ENCODE results near the gene DDX56.

Gene DDX56

DNA sequence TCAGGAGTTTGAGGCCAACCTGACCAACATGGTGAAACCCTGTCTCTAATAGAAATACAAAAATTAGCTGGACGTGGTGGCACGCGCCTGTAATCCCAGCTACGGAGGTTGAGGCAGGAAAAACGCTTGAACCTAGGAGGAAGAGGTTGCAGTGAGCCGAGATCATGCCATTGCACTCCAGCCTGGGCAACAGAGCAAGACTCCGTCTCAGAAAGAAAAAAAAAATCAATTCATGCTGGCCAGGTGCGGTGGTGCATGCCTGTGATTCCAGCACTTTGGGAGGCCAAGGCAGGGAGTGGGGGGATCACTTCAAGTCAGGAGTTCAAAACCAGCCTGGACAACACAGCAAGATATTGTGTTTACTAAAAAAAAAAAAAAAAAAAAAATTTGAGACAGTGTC is 23.5 kb upstream of the DDX56 start:
- in situ Hi-C loops (cut with MboI; ENCODE audit: low sequenced_read_pairs) = loop anchor here (25.0 kb wide), 2 partner anchors 240 to 540 kb away; partner anchors contain the start of gene H2AZ2

DNA sequence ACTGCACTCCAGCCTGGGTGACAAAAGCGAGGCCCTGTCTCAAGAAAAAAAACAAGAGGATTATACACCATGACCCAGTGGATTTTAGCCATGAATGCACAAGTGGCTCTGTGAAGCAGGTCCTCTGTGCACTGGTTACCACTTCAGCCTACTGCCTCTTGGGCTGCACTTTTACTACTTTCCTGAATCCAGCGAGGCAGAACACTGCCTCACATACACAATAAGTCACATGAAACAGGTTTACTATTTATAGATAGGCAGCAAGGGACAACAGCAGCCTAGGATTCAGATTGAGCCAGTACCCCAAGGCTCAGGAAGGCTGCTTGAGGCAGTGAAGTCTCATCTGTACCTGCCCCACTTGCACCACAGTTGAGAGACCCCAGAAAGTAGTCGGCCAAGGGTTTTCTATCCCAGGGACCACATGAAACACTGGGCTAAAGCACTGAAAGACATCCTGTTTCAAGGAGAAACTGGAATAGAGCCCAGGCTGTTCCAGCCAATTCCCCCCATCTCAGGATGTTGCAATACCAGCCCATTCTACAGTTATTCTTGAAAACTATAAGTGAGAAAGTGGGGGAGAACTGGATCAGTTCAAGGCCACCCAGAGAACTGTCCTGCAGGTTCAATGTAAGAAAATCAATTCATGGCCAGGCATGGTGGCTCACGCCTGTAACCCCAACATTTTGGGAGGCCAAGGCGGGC is 22.4 kb upstream of the DDX56 start:
- in situ Hi-C loops (cut with MboI; ENCODE audit: low sequenced_read_pairs) = loop anchor here (25.0 kb wide), 2 partner anchors 241 to 541 kb away; partner anchors contain the start of gene H2AZ2

DNA sequence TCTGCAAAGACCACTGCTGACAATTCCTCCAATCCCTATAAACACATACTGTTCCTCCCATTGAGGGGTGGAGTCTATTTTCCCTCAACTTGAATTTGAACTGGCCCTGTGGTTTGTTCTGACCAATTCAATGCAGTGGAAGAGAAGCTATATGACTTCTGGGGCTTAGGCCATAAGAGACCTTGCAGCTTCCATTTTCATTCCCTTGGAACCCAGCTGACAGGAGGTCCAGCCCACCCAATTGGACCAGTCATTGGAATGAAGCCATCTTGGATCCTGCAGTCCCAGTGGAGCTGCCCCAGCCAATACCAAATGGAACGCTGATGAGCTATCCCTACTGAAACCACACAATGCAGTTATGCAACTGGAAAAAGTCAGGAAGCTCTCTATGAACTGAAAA is 17.2 kb upstream of the DDX56 start:
- in situ Hi-C loops (cut with MboI; ENCODE audit: low sequenced_read_pairs) = loop anchor here (25.0 kb wide), 2 partner anchors 246 to 546 kb away; partner anchors contain the start of gene H2AZ2

DNA sequence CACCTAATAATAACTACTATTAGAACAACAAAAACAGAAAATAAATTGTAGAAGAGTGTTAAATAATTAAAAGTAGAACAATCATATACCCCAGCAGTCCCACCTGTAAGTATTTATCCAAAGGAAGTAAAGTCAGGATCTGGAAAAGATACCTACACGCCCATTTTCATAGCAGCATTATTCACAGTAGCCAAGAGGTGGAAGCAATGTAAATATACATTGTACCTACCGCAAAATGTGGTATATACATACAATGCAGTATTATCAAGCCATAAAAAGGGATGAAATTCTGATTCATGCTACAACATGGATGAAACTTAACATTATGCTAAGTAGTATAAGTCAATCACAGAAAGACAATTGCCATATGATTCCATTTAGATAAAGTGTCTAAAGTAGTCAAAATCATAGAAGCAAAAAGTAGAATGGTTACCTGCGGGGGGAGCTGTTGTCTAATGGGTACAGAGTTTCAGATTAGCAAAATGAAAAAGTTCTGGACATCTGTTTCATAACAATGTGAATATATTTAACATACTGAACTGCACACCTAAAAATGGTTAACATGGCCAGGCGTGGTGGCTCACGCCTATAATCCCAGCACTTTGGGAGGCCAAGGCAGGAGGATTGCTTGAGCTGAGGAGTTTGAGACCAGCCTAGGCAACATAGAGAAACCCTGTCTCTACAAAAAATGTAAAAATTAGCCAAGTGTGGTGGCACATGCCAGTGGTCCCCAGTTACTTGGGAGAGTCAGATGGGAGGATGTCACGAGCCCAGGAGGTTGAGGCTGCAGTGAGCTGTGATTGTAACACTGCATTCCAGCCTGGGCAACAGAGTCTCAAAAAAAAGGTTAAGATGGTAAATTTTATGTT is 14.4 kb upstream of the DDX56 start:
- in situ Hi-C loops (cut with MboI; ENCODE audit: low sequenced_read_pairs) = loop anchor here (25.0 kb wide), 2 partner anchors 249 to 549 kb away; partner anchors contain the start of gene H2AZ2

DNA sequence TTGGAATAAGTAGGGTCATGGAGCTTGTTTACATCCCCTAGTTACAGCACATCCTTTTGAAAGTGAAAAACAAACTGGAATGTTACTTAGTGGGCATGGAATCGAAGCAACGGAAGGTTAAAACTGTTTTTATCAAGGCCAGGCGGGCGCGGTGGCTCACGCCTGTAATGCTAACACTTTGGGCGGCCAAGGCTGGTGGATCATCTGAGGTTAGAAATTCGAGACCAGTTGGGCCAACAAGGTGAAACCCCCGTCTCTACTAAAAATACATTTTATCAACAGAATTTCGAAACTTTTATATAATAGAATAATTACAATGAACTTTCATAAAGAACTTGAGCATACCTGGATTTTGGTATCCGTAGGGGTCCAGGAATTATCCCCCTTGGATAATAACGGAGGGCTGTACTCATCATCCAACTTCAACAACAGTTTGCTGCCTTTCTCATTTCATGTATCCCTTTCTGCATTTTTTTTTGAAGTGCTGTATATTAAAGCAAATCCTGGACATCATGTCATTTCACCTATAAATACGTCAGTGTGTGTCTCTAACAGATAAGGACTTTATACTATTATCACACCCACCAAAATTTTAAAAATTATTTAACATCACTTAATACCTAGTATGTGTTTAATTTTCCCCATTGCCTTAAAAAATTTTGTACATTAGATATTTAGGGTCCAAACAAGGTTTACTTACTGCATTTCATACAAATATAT is 9.6 kb upstream of the DDX56 start:
- in situ Hi-C loops (cut with MboI; ENCODE audit: low sequenced_read_pairs) = loop anchor here (25.0 kb wide), 2 partner anchors 254 to 554 kb away; partner anchors contain the start of gene H2AZ2

DNA sequence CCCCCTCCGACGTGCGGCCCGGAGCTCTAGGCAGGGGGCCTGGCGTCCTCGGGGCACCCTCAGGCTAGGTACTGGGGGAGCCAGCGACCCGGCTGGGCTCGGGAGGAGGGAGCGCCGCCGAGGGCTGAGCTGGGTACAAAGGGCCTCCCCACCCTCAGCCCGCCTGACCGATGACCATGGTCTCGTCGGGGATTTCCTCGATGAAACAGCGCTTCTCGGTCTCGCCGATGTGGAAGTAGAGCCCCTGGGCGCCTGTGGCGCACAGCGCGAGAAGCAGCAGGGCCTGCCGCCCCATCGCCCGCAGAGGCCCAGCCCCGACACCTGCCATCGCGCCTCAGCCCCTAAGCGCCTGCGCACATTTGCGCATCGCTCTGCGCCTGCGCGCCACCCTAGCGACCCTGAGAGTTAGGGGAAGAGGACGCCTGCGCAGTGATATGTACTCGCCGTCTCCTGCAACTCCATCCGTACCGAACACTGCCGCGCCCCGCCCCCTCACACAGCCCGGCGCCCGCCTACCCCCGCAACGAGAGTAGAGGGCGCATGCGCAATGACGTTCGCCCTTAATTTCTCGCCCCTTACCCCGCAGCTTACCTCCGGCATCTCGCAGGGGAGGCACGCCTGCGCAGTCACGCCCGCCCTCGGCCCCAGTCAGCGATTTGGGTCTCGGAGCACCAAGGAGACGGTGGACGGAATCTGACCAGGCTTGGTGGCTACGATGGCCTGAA is 8.3 kb upstream of the DDX56 start, which contains the start of gene TMED4:
Gene TMED4, minus strand, starts transcription at position 353 of the 725 bp plus-strand sequence. Its CDS starts 25 bp downstream, at position 328.
- in situ Hi-C loops (cut with MboI; ENCODE audit: low sequenced_read_pairs) = loop anchor here (25.0 kb wide), 2 partner anchors 255 to 555 kb away; partner anchors contain the start of gene H2AZ2

DNA sequence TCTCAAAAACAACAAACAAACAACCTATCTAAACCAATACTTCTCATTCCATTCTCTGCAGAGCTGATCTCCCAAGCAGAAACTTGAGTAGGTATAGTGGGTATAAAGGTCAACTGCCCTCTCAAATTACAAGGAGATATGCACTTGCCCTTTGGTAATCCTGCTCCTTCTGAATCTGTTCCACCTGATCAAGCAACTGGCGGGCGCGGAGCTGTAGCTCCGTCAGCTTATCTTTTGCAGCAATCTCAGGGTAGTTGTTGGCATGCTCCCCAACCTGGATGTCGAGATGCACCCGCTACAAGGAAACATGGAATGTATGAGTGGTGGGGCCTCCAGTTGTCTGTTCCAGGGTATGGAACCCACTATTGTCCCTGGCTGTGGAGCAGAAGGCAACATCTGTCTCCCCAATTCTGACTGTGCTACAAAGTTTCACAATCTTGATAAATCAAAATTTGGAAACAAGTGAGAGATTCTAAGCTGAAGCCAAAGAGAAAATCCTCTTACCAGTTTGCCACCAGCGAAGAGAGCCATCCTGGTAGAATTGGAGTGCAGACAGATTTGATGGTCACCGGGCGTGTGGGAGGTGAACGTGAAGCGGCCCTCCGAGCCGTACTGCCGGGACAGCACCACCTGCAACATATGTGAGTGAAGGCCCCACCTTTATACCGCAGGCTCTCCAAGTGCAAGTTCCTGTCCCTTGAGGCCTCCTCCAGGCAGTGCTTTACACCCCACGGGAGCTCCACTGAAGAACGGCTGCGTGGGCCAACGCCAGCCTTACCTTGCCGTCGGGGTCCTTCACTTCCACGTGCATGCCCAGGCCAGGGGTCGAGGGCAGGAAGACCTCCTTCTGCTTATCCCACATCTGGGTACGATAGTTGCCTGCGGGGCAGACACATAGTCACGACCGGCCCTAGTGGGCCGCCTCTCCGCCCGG is 7.5 kb upstream of the DDX56 start:
- in situ Hi-C loops (cut with MboI; ENCODE audit: low sequenced_read_pairs) = loop anchor here (25.0 kb wide), 2 partner anchors 256 to 556 kb away; partner anchors contain the start of gene H2AZ2

DNA sequence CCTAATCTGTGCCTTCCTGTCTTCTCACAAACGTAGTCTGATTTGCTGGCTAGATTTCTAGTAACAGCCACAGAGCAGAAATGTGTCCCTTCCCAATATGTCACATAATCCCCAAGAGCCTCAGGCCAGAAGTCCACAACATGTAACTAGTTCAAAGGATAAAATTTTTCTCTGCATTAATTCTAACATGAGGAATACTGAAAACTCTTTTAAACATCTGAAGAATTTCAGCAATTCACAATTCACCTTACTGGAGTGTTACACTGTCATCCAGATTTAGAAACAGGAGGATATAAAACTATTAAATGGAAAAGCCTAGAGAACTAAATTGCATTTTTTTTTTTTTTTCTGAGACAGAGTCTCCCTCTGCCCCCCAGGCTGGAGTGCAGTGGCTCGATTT is 2.5 kb upstream of the DDX56 start:
- in situ Hi-C loops (cut with MboI; ENCODE audit: low sequenced_read_pairs) = loop anchor here (25.0 kb wide), 2 partner anchors 261 to 561 kb away; partner anchors contain the start of gene H2AZ2

DNA sequence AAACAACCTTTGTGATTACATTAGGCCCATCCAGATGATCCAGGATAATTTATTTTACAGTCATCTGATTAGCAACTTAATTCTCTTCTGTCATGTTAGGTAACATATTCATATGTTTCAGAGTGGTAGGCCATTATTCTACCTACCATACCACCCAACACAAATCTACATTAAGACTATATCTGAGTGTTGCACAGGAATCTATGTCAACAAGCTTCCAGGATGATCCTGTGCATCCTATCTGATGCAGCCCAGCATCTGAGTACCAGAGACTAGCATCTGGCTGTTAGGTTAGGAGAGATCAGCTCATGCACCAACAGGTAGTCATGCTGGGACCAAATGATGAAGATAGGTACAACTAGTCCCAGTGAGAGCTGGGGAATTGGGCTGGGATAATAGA is 1.3 kb upstream of the DDX56 start:
- in situ Hi-C loops (cut with MboI; ENCODE audit: low sequenced_read_pairs) = loop anchor here (25.0 kb wide), 2 partner anchors 262 to 562 kb away; partner anchors contain the start of gene H2AZ2

DNA sequence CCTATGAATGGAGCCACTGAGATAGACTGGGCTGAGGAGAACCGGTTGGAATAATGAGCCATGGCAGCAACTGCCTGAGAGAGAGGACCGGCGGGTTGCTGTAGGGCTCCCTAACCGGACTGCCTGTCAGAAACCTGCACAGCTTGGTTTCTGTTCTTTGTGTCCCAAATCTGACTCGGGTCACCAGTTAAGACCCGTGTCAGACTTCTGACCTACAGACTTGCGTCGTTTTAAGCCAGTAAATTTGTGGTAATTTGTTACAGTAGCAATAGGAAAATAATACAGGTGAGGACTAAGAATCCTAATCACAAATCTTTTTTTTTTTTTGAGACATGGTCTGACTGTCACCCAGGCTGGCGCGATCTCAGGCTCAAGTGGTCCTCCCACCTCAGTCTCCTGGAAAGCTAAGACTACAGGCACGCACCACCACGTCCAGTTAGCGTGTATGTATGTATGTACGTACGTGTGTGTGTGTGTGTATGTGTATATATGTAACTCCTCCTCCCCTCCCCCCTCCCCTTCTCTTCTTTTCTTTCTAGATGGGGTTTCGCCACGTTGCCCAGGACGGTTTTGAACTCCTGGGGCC is 672 bp upstream of the DDX56 start:
- in situ Hi-C loops (cut with MboI; ENCODE audit: low sequenced_read_pairs) = no loop called here

DNA sequence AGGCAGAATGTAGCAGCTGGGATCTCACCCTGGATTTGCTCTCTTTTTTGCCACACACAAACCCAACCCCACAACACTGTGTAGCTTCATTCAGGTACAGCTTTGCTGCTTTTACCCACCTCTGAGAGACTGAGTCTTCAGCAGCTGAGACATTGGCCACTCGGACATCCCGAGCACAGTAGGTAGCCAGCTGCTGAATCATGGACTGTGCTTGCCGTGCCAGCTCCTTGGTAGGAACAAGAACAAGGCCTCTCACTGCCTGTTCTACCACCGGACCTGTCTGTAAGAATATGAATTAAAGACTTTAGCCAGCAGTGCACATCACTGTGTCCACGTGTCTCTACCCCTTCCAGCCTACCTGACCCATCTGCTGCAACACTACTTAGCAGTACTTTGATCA is 937 bp downstream of the DDX56 start:
- in situ Hi-C loops (cut with MboI; ENCODE audit: low sequenced_read_pairs) = no loop called here

DNA sequence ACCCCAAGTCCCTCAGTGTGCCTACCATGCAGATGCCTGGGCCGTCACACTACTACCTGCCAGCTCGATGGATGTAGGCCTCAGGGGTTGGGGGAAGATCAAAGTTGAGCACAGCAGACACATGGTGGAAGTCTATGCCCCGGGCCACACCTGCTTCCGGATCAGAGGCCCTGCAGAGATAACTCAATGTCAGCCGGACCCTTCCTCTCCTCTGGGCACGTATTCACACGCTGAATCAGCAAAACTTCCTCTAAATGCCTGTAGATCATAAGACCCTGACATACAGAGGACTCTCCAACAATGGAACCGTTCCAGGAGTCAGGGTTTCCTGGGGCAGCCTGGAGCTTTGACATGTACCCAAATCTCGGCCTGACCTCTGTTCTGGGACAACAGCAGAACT is 3.7 kb downstream of the DDX56 start:
- in situ Hi-C loops (cut with MboI; ENCODE audit: low sequenced_read_pairs) = no loop called here

DNA sequence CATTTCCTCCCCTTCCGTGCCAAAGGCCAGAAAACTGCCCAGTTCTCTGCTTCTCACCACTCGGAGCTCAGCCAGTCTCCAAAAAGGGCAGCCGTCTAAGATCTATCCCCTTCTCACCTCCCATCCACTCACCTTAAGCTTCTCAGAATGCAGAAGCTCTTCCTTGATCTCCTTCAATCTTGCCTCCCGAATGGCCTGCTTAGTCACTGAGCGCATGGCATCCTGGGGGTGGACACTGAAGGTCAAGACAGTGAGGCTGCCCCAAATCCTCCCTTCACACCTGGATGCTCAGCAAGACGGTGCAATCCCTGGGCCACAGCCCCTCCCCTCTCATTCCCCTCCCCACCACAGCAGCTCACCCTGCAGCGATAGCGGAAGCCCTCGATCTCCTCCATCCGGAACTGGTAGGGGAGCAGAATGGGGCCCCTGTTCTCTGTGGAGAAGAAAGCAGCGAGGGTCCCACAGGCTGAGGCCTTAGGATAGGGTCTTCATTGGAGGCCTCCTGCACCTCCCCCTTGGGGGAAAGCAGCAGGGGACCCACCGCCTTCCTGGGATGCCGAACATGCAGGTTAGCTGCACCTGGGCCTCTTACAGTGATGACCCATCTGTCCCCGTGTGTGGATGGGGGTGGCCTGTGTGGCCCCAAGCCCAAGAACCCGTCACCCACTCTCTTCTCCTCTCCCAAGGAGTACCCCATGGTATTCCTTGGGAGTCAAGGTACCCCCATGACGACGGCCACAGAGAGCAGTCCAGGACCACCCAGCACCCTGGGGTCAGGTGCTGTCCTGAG is 4.7 kb downstream of the DDX56 start:
- in situ Hi-C loops (cut with MboI; ENCODE audit: low sequenced_read_pairs) = no loop called here

DNA sequence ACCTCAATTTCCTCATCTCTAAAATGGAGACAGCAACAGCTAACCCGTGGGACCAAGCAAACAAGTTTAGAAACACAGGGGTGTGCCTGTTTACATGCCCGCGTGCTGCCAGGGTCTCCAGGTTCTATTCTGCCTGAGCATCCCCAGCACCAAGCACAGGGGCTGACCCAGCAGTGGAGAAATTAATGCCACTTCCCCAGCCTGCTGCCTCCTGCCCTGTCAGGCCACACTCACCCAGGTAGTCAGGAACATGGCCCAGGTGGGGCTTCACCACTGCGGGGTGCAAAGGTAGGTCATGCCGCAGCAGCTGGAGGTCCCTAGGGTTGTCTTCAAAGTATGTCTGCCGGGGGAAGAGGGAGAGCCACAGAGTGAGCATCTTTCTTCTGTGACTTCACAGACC is 5.8 kb downstream of the DDX56 start:
- in situ Hi-C loops (cut with MboI; ENCODE audit: low sequenced_read_pairs) = no loop called here

DNA sequence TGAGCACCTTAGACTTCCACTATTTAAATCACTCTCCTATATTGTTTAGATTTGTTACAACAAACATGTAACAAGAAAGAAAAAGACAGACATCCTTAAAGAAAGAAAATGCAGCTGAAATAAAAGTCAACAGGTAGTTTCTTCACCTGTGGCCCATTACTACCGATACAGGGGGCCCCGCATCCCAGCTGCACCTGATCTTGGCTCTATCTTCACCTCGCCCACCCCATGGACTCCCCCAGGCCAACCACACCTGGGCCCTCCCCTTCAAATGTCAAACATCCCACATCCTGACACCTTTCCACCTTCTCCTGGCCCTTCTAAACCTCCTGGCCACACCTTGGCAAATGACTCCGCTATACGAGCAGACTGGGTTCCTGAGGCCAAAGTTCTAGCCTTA is 7.0 kb downstream of the DDX56 start:
- in situ Hi-C loops (cut with MboI; ENCODE audit: low sequenced_read_pairs) = no loop called here

DNA sequence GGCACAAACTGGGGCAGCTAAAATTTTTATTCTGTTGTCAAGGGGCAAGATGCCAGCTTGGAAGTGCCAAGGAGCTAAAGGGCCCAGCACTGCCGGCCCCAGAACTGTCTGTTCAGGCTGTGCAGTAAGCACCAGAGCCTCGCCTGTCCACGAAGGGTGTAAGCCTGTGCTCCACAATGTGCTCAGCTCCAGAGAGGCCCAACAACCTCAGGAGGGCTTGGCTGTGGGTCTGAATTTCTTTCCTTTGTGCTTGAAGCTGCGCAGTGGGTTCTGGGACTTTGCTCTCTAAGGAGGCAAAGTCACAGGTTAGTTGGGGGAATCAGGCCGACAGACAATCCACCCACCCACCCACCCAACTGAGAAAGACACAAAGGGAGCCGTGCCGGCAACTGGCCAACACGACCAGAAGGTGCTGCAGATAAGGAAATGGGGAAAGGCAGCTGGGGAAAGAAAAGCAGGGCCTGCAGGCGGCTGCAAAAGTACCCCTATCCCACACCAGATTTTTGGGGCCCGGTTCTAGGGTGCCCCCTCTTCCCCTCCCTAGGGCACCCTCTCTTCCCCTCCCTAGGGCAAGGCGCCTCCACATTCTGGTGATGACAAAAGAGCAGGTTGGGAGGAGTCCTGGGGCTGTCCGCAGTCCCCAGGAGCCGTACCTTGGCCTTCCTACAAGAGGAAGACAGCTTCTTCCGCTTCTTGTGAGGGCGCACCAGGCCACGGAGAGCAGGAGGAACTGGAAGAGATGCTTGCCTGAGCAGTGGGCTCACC is 7.7 kb downstream of the DDX56 start:
- in situ Hi-C loops (cut with MboI; ENCODE audit: low sequenced_read_pairs) = no loop called here
